HG02610 (cell line): ENCODE measurements around the gene ZCRB1.
A peak's percentile ranks its signal among the peaks of the same experiment; 100 is the strongest.
"Not testable (repeated sequence)": the region's sequence is repeated elsewhere in the genome, so short reads cannot be mapped to it uniquely, and the experiment has no call there.

ENCODE experiments used
- ATAC-seq: cut with Tn5 transposase; IDR thresholded peaks from one replicate; pipeline ENCODE4 v1.9.1; 2021; ENCODE audit warnings: mild to moderate bottlenecking, moderate library complexity; ENCODE audit not compliant: unreplicated experiment

ZCRB1 gene, protein sequence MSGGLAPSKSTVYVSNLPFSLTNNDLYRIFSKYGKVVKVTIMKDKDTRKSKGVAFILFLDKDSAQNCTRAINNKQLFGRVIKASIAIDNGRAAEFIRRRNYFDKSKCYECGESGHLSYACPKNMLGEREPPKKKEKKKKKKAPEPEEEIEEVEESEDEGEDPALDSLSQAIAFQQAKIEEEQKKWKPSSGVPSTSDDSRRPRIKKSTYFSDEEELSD

GRCh38 chr12:42325653-42326474 lies at the start of gene ZCRB1, which contains the start of gene PPHLN1:
Gene ZCRB1 (minus strand): TSS chr12:42326094. CDS start chr12:42324102, 1,992 bp downstream.
Gene PPHLN1 (plus strand): TSS chr12:42326167. CDS start chr12:42335903, 9,736 bp downstream.
- ATAC-seq, result peak; percentile 94

- no peak for ATAC-seq
Measured at GRCh38 chr12:42373669-42374068, 47.8 kb upstream of the ZCRB1 start.

- ATAC-seq, result peak; percentile 85
Measured at GRCh38 chr12:42372154-42372791, 46.4 kb upstream of the ZCRB1 start.

DNA sequence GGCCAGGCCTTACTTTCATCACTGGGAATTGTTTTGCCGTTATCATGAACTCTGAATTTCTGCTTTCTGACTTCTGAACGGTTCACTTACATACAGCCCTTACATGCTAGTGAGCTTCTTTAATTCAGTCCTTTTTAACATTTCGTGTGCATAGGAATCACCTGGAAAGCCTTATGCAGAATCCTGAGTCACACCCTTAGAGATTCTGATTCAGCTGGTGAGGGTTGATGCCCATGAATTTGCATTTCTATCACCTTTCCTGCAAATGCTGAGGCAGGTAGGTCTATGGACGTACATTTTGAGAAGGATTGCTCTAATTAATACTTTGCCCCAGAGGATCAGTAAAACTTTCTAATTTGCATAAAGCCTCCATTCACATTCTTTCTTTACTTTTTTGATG lies 44.1 kb upstream of the ZCRB1 start:
- no peak for ATAC-seq

GRCh38 chr12:42365486-42365885 lies 39.6 kb upstream of the ZCRB1 start:
- ATAC-seq, result no peak

DNA sequence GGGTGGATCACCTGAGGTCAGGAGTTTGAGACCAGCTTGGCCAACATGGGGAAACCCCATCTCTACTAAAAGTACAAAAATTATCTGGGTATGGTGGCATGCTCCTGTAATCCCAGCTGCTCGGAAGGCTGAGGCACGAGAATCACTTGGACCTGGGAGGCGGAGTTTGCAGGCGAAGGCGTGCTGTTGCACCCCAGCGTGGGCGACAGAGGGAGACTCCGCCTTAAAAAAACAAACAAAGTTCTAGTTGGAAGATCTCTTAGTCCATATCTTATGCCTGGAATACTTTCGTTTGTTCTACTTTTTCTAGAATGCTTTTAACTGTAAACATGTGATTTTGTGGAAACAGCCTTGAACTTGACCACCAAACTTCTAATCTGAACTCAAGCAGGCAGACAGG lies 38.8 kb upstream of the ZCRB1 start:
- ATAC-seq, result no peak

GRCh38 chr12:42362647-42363260 lies 36.9 kb upstream of the ZCRB1 start:
- no peak for ATAC-seq

GRCh38 chr12:42361909-42362646 lies 36.2 kb upstream of the ZCRB1 start:
- no peak for ATAC-seq

GRCh38 chr12:42360747-42361403 lies 35.0 kb upstream of the ZCRB1 start:
- ATAC-seq, result no peak

- no peak for ATAC-seq
Measured at GRCh38 chr12:42356344-42356743, 30.4 kb upstream of the ZCRB1 start.

DNA sequence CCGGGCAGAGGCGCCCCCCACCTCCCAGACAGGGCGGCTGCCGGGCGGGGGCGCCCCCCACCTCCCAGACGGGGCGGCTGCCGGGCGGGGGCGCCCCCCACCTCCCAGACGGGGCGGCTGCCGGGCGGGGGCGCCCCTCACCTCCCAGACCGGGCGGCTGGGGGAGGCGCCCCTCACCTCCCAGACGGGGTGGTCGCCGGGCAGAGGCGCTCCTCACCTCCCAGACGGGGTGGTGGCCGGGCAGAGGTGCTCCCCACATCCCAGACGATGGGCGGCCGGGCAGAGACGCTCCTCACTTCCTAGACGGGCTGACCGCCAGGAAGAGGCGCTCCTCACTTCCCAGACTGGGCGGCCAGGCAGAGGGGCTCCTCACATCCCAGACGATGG lies 24.1 kb upstream of the ZCRB1 start:
- ATAC-seq, result not testable (repeated sequence)

GRCh38 chr12:42349119-42350020 lies 23.5 kb upstream of the ZCRB1 start:
- not testable (repeated sequence) for ATAC-seq

- ATAC-seq, result no peak
Measured at GRCh38 chr12:42346403-42347002, 20.6 kb upstream of the ZCRB1 start.

GRCh38 chr12:42343721-42344120 lies 17.8 kb upstream of the ZCRB1 start:
- ATAC-seq, result no peak

GRCh38 chr12:42342028-42342427 lies 16.1 kb upstream of the ZCRB1 start:
- ATAC-seq, result no peak

GRCh38 chr12:42338280-42338679 lies 12.4 kb upstream of the ZCRB1 start:
- no peak for ATAC-seq

DNA sequence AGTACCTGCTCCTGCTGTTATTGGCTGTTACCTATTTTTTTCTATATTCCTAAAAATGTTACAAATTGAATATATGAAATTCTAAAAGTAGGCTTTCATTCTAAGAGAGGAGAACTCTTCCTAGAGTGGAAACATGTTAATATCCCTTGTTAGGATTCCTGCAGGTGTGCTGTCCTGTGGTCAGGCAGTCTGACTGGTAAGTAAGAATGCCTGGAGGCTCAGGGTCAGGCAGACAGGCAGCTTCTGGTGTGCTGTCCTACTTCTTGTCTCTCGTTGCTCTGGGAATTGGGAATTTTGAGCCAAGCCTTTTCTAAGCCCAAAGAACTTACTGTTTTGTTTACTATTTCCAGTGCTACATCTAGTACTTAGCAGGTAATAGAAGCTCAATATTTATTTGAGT lies 10.4 kb upstream of the ZCRB1 start:
- ATAC-seq, result no peak
